ENCODE measurements around the gene LIN7B.
A peak's percentile ranks its signal among the peaks of the same experiment; 100 is the strongest.
"Not testable (repeated sequence)": the region's sequence is repeated elsewhere in the genome, so short reads cannot be mapped to it uniquely, and the experiment has no call there.

LIN7B gene

GRCh38 chr19:49113762-49114629 lies at the start of gene LIN7B:
TSS of gene LIN7B (plus strand) at chr19:49114370. CDS start at chr19:49114405, 35 bp downstream.
- FAIRE-seq, result no peak
- DNase-seq (ENCODE audit: insufficient read length, low spot score), result peak; percentile 95

- DNase-seq (ENCODE audit: insufficient read length, low spot score) (no peak), FAIRE-seq (no peak)
Observed at GRCh38 chr19:49064768-49065611, 49.2 kb upstream of the LIN7B start, which contains the start of gene NTF4. TSS of gene NTF4 (minus strand) at chr19:49064818. CDS start at chr19:49061997, 2,821 bp downstream.

GRCh38 chr19:49065905-49066512 lies 48.2 kb upstream of the LIN7B start:
- FAIRE-seq, result no peak
- DNase-seq (ENCODE audit: insufficient read length, low spot score), result no peak

GRCh38 chr19:49067554-49067953 lies 46.6 kb upstream of the LIN7B start:
- DNase-seq (ENCODE audit: insufficient read length, low spot score) (no peak), FAIRE-seq (no peak)

GRCh38 chr19:49069026-49069425 lies 45.1 kb upstream of the LIN7B start:
- FAIRE-seq (no peak), DNase-seq (ENCODE audit: insufficient read length, low spot score) (no peak)

- DNase-seq (ENCODE audit: insufficient read length, low spot score) (no peak), FAIRE-seq (no peak)
Observed at GRCh38 chr19:49070416-49070815, 43.8 kb upstream of the LIN7B start.

GRCh38 chr19:49071860-49072547 lies 42.2 kb upstream of the LIN7B start:
- FAIRE-seq, result no peak
- no peak for DNase-seq (ENCODE audit: insufficient read length, low spot score)

- FAIRE-seq, result no peak
Observed at GRCh38 chr19:49073514-49074378, 40.4 kb upstream of the LIN7B start.

GRCh38 chr19:49074869-49075268 lies 39.3 kb upstream of the LIN7B start:
- DNase-seq (ENCODE audit: insufficient read length, low spot score); FAIRE-seq: not testable (repeated sequence)

More at GRCh38 chr19:49073514-49074378, 40.4 kb upstream of the LIN7B start:
- no peak for DNase-seq (ENCODE audit: insufficient read length, low spot score)

- no peak for FAIRE-seq
Observed at GRCh38 chr19:49080392-49080791, 33.8 kb upstream of the LIN7B start.

GRCh38 chr19:49081273-49081672 lies 32.9 kb upstream of the LIN7B start:
- FAIRE-seq (no peak), DNase-seq (ENCODE audit: insufficient read length, low spot score) (no peak)

More at GRCh38 chr19:49080392-49080791, 33.8 kb upstream of the LIN7B start:
- DNase-seq (ENCODE audit: insufficient read length, low spot score), result no peak

- FAIRE-seq, result no peak
Observed at GRCh38 chr19:49084206-49085019, 29.8 kb upstream of the LIN7B start.

GRCh38 chr19:49085020-49085867 lies 28.9 kb upstream of the LIN7B start, which contains the start of gene SNRNP70:
TSS of gene SNRNP70 (plus strand) at chr19:49085451. CDS start at chr19:49086415, 964 bp downstream.
- FAIRE-seq (peak; percentile 98), DNase-seq (ENCODE audit: insufficient read length, low spot score) (peak; percentile 95)

More at GRCh38 chr19:49084206-49085019, 29.8 kb upstream of the LIN7B start:
- no peak for DNase-seq (ENCODE audit: insufficient read length, low spot score)

- FAIRE-seq (peak; percentile 80), DNase-seq (ENCODE audit: insufficient read length, low spot score) (no peak)
Observed at GRCh38 chr19:49085868-49086232, 28.3 kb upstream of the LIN7B start.

GRCh38 chr19:49086296-49086695 lies 27.9 kb upstream of the LIN7B start:
- DNase-seq (ENCODE audit: insufficient read length, low spot score), result no peak
- FAIRE-seq, result no peak

- DNase-seq (ENCODE audit: insufficient read length, low spot score) (no peak), FAIRE-seq (no peak)
Observed at GRCh38 chr19:49091391-49092038, 22.7 kb upstream of the LIN7B start.

GRCh38 chr19:49092686-49093085 lies 21.5 kb upstream of the LIN7B start:
- DNase-seq (ENCODE audit: insufficient read length, low spot score), result no peak
- no peak for FAIRE-seq
